GM19351 (cell line): ENCODE measurements around the gene NKX3-2.
A peak's percentile ranks its signal among the peaks of the same experiment; 100 is the strongest.

Source experiments
- ATAC-seq: cut with Tn5 transposase; IDR thresholded peaks from one replicate; pipeline ENCODE4 v1.9.1; 2021; ENCODE audit warnings: mild to moderate bottlenecking, moderate library complexity; ENCODE audit not compliant: unreplicated experiment

Gene NKX3-2

DNA sequence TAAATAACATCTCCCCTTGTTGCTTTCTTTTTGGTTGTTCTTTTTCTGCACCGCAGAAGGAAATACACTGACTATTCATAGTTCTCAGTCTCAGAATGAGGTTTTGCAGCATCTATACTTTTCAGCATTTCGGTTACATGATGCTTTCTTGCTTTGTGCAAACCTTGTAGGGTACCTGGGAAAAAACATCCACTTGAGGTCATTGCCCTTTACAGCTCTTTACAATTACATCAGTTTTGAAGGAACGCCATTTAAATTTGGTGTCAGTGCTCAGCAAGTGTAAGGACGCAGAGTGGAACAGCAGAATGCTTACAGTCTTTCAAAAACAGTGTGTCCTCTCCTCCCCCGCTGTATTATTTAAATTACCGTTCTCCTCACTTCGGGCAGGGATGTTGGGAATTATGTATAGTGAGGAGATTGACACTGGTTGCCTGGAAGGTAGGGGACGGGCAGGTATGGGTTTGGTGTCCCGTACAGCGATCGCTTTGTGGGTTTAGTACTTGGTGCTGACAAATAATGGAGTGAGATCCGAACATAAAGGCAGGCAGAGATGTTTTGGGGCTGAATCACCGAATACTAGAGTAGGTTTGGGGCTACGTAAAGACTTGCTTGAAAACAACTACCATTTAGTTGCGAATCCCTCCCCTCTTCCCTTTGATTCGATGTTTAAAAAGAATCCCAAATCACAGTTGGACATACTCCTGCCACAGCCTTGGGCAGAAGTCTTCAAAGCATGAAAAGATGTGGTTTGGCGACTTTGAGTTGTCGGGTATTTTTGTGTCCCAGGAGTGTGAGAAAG is 2.0 kb upstream of the NKX3-2 start:
- ATAC-seq: no peak

- ATAC-seq: no peak
These were observed 1.1 kb upstream of the NKX3-2 start for GRCh38 chr4:13545394-13545808.

DNA sequence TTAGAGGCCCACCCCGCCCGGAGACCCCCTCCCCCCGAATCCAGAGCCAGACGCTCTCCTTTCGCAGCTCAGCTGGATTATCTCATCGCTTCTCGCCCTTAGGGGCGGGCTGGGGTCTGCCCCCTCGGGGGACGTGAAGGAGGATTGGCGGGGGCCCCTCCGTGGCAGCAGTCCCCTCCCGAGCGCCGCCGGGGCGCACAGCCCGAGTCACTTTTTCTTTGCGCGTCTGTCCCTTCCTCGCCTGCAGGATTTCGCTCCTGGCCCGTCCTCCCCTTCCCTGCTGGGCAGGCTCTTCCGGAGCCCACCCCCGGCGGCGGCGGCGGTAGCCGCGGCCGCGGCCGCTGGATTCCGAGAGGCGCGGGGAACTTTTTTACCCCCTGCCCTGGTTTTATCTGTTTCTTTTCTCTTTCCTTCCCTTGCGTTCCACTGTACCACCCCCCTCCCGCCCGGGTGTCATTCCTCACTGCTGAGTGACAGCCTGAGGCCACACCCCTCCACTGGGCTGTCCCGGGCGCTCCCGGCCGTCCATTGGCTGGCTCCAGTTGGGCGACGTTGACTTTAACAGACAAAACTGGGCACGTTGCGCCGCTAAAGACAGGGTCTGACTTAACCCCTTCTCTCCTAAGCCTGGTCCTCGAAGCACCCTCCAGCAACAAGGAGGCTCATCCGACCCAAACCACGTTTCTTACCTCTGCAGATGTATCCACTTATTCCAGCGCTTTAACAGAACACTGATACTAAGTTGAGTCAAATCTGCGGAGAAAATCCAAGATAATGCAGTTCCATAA is 492 bp upstream of the NKX3-2 start:
- ATAC-seq: peak; percentile 48

GRCh38 chr4:13543032-13543838 is 1.1 kb downstream of the NKX3-2 start:
- no peak for ATAC-seq

DNA sequence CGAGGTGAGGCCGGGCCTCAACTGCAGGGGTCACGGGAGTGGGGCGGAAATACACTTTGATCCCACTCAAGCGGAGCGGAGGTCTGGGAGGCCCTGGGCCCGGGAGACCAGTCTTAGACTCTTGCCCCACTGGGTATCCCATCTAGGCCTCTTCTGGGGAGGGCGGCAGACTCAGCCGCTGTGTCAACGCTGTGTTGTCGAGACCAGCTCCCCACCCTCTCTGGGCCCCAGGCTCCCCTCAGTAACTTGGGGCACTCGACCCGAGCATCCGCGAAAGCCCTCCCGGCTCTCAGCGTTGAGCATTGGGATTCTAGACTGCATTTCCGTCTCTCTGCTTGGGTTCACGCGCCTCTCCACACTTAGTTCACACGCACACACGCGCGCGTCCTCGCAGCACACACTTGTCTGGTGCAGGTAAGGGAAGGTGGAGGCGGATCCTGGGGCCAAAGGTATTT is 1.7 kb downstream of the NKX3-2 start:
- no peak for ATAC-seq

GRCh38 chr4:13541720-13542576 is 2.4 kb downstream of the NKX3-2 start:
- ATAC-seq: no peak

- no peak for ATAC-seq
These were observed 3.1 kb downstream of the NKX3-2 start for GRCh38 chr4:13541176-13541604.

GRCh38 chr4:13540446-13541175 is 3.7 kb downstream of the NKX3-2 start:
- no peak for ATAC-seq

DNA sequence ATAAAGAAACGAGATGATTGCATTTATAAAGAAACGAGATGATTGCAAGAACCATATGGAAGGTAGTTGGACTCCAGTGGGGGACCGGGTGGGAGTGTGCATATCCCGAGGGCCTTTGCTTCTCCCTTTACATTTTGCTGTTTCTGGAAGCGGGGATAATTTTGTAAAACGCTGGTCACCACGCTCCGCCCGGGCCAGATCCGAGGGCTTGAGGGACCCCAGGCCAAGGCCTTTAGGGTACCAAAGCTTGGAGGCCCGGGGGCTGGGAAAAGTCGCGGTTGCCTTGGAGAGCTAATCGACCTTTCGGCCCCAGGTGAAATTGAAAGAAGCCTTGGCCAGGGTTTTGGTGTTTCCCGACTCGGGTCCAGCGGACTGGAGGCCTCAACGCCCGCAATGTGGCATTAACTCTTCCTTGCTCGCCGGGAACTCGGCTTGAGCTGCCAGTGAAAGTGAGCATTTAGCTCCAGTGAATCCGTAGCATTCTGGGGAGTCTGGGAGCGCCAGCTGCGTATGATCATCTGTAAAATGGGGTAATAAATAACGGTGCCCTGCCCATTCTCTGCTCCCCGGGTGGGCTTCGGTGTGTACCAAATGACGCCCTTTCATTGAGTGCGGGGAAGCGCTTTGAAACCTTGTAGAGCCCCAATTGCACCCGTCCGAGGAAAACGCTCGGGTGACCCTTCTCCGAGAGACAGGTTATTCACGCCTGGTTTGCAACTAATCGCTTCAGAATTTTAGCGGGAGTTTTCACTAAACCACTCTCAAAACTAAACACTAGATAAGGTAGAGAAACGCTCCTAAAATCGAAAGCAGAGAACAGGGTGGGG is 4.5 kb downstream of the NKX3-2 start:
- no peak for ATAC-seq

- ATAC-seq: no peak
These were observed 5.2 kb downstream of the NKX3-2 start for GRCh38 chr4:13539047-13539618.

GRCh38 chr4:13538427-13538973 is 5.8 kb downstream of the NKX3-2 start:
- ATAC-seq: no peak

- no peak for ATAC-seq
These were observed 6.5 kb downstream of the NKX3-2 start for GRCh38 chr4:13537832-13538177.

DNA sequence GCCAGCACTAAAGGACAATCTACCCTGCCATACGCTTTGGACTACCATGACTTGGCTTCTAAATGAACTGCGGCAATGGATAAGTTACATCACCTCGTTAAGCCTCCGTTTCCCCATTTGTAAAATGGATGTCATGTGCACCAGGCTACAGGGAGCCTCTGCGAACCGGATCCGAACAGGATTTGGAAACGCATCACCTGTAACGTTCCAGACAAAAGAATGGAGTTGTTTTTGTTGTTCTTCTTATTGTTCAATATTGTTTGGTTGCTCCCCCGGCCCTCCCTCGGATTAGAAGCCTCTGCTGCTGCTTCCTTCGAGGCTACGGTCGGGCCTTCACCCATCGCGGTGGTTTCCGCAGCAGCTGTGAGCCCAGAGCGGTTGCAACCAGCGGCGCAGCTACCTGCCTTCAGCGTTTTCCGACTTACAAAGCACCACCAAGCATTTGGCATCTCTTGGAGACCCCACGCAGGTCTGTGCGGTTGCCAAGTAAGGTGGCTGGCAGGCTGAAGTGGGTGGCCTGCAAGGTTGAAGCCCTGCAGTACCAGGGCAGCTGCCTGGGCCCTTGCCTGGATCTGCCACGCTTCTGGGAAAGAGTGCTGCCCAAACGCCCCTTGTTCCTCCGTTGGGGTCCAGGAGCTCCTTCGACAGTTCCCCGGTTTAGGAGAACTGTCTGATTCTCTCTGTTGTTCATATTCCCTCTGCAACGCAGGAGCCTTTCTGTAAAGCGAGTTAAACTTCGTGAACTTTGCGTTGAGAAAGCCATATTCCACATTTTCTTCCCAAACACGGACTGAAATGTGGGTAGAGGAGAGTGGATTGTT is 7.1 kb downstream of the NKX3-2 start:
- no peak for ATAC-seq

DNA sequence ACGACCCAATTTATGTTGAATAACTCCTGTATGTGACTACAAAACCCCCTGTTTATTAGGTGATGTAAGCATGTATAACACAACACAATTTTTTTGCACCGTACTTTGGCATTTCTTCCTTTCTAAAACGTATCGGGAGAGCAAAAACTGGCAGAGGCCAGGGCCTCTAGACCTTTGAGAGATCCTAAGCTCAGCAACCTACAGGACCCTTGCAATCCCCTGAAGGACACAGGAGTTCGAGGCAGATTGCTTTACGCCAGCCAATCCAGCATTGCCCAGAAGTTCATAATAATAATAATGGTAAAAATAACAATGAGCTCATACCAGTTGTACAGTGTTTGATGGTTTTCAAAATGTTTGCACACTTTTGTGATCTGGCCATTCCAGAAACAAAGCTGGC is 7.7 kb downstream of the NKX3-2 start:
- no peak for ATAC-seq

- no peak for ATAC-seq
These were observed 8.5 kb downstream of the NKX3-2 start for GRCh38 chr4:13535708-13536361.

GRCh38 chr4:13535118-13535517 is 9.2 kb downstream of the NKX3-2 start:
- no peak for ATAC-seq
